IMR-90 (cell line): ENCODE measurements around the gene MACROD1. TPM values are rescaled to one million over a fixed set of nuclear protein-coding genes. Genes with fewer than 3 reads are reported as not detected.

Experiments used
- ATAC-seq: fragments of 200-7000 bp; cut with Tn5 transposase; 2 replicates; pipeline ENCODE4 v1.9.1; 2020; ENCODE audit warnings: low read depth, mild to moderate bottlenecking, moderate library complexity
- BruUV-seq: library from RNA; stranded (reverse); fragments of 400-500 nt; replicated peaks from 2 replicates; lab custom pipeline; 2021; lab: Mats Ljungman, UMichigan
- CTCF ChIA-PET: fragments of 300-600 bp; formaldehyde crosslinking; extraction: SDS; loops from one replicate; lab custom pipeline; 2021; ENCODE audit warnings: antibody characterized with exemption; lab: Yijun Ruan, JAX
- POLR2A ChIA-PET: fragments of 300-600 bp; sonication (Branson Sonifier 250); formaldehyde crosslinking; loops from one replicate; lab custom pipeline; 2022; ENCODE audit warnings: antibody characterized with exemption; ENCODE audit not compliant: unreplicated experiment; lab: Charles Lee
- DNase-seq: peaks from one replicate; pipeline ENCODE4 v3.0.0; 2013
- H2AFZ ChIP-seq: replicated peaks from 2 replicates; pipeline ENCODE3; 2013; ENCODE audit warnings: low read length, mild to moderate bottlenecking; ENCODE audit not compliant: poor library complexity
- H2AK5ac ChIP-seq: 2 replicates; pipeline ENCODE4 v1.6.1; 2013; ENCODE audit warnings: low read depth, low read length, inconsistent platforms
- H2AK9ac ChIP-seq: replicated peaks from 2 replicates; pipeline ENCODE3; 2013; ENCODE audit warnings: mild to moderate bottlenecking, low read depth, low read length, moderate library complexity; ENCODE audit not compliant: poor library complexity
- H2BK120ac ChIP-seq: 2 replicates; pipeline ENCODE4 v1.6.1; 2013; ENCODE audit warnings: low read depth, low read length, inconsistent platforms
- H2BK15ac ChIP-seq: 3 replicates; pipeline ENCODE4 v1.6.1; 2013; ENCODE audit warnings: low read depth, low read length, inconsistent platforms
- H2BK20ac ChIP-seq: 2 replicates; pipeline ENCODE4 v1.6.1; 2013; ENCODE audit warnings: low read depth, mild to moderate bottlenecking, inconsistent platforms, low read length, moderate library complexity
- H2BK5ac ChIP-seq: 2 replicates; pipeline ENCODE4 v1.6.1; 2013; ENCODE audit warnings: mild to moderate bottlenecking, low read depth, low read length, inconsistent platforms; ENCODE audit not compliant: poor library complexity, severe bottlenecking
- H3K14ac ChIP-seq: replicated peaks from 2 replicates; pipeline ENCODE4 v1.6.1; 2013; ENCODE audit warnings: low read depth, low read length, inconsistent platforms
- H3K18ac ChIP-seq: 2 replicates; pipeline ENCODE4 v1.6.1; 2013; ENCODE audit warnings: low read depth, low read length, control low read depth
- H3K23ac ChIP-seq: 2 replicates; pipeline ENCODE4 v1.6.1; 2013; ENCODE audit warnings: low read depth, low read length, inconsistent platforms
- H3K27ac ChIP-seq: 2 replicates; pipeline ENCODE4 v1.5.1; 2013; ENCODE audit warnings: mild to moderate bottlenecking, control low read depth, low read length; ENCODE audit not compliant: insufficient read depth
- H3K27me3 ChIP-seq: 2 replicates; pipeline ENCODE4 v1.6.1; 2013; ENCODE audit warnings: low read length; ENCODE audit not compliant: control insufficient read depth, insufficient read depth
- H3K36me3 ChIP-seq: 2 replicates; pipeline ENCODE4 v1.6.1; 2013; ENCODE audit warnings: low read length, mixed read lengths; ENCODE audit not compliant: control insufficient read depth, insufficient read depth
- H3K4ac ChIP-seq: 2 replicates; pipeline ENCODE4 v1.6.1; 2013; ENCODE audit warnings: low read depth, low read length, inconsistent platforms
- H3K4me1 ChIP-seq: 2 replicates; pipeline ENCODE4 v1.6.1; 2013; ENCODE audit warnings: low read length, mixed read lengths; ENCODE audit not compliant: control insufficient read depth, insufficient read depth
- H3K4me2 ChIP-seq: 2 replicates; pipeline ENCODE4 v1.6.1; 2013; ENCODE audit warnings: low read depth, mild to moderate bottlenecking, control low read depth, low read length, moderate library complexity
- H3K4me3 ChIP-seq: 2 replicates; pipeline ENCODE4 v1.5.1; 2013; ENCODE audit warnings: low read depth, mild to moderate bottlenecking, control low read depth, low read length, moderate library complexity; ENCODE audit not compliant: insufficient read depth
- H3K56ac ChIP-seq: 2 replicates; pipeline ENCODE4 v1.6.1; 2013; ENCODE audit warnings: low read length, inconsistent platforms; ENCODE audit not compliant: insufficient read depth; ENCODE audit errors: extremely low read depth
- H3K79me1 ChIP-seq, 2 experiments: 2 replicates each; pipeline ENCODE4 v1.6.1; 2013; ENCODE audit warnings: low read length in 2 of 2, inconsistent platforms in 1 of 2, low read depth in 1 of 2
- H3K9ac ChIP-seq: 2 replicates; pipeline ENCODE4 v1.6.1; 2013; ENCODE audit warnings: low read depth, low read length, control low read depth
- H3K9me1 ChIP-seq: 2 replicates; pipeline ENCODE4 v1.6.1; 2013; ENCODE audit warnings: low read length, inconsistent platforms; ENCODE audit not compliant: insufficient read depth
- H3K9me3 ChIP-seq: 2 replicates; pipeline ENCODE4 v1.6.1; 2013; ENCODE audit warnings: low read length; ENCODE audit not compliant: control insufficient read depth, insufficient read depth
- H4K20me1 ChIP-seq: 2 replicates; pipeline ENCODE4 v1.6.1; 2013; ENCODE audit warnings: low read length, inconsistent platforms; ENCODE audit not compliant: insufficient read depth
- H4K5ac ChIP-seq: 2 replicates; pipeline ENCODE4 v1.6.1; 2013; ENCODE audit warnings: mild to moderate bottlenecking, low read depth, low read length, control low read depth
- H4K8ac ChIP-seq, 2 experiments: 2 replicates each; pipeline ENCODE4 v1.6.1; 2013; ENCODE audit warnings: low read depth in 2 of 2, low read length in 2 of 2, control low read depth in 1 of 2, inconsistent platforms in 1 of 2
- H4K91ac ChIP-seq: 2 replicates; pipeline ENCODE4 v1.6.1; 2013; ENCODE audit warnings: low read depth, low read length, inconsistent platforms; ENCODE audit not compliant: insufficient read depth
- CHD1 ChIP-seq: IDR thresholded peaks from 2 replicates; pipeline ENCODE4 v1.6.1; 2012; ENCODE audit warnings: low read depth, low read length, improper control_type of control experiment
- ELK1 ChIP-seq: fragments of 150-350 bp; IDR thresholded peaks from 2 replicates; pipeline ENCODE4 v1.6.1; 2016; ENCODE audit warnings: low read depth, mild to moderate bottlenecking, low read length, moderate library complexity, borderline replicate concordance
- FOS ChIP-seq: fragments of 150-350 bp; IDR thresholded peaks from 2 replicates; pipeline ENCODE4 v1.6.1; 2016; ENCODE audit warnings: low read depth, low read length
- MAFK ChIP-seq: IDR thresholded peaks from 2 replicates; pipeline ENCODE4 v1.6.1; 2012; ENCODE audit warnings: low read depth, low read length, improper control_type of control experiment
- MAZ ChIP-seq: IDR thresholded peaks from 2 replicates; pipeline ENCODE4 v1.6.1; 2012; ENCODE audit warnings: low read depth, mild to moderate bottlenecking, low read length, improper control_type of control experiment, moderate library complexity, borderline replicate concordance
- MXI1 ChIP-seq: IDR thresholded peaks from 2 replicates; pipeline ENCODE4 v1.6.1; 2012; ENCODE audit warnings: low read depth, mild to moderate bottlenecking, low read length, moderate library complexity, borderline replicate concordance
- NFE2L2 ChIP-seq: fragments of 150-350 bp; IDR thresholded peaks from 2 replicates; pipeline ENCODE4 v1.6.1; 2016; ENCODE audit warnings: low read depth, mild to moderate bottlenecking, low read length
- POLR2A ChIP-seq: IDR thresholded peaks from 2 replicates; pipeline ENCODE4 v1.6.1; 2012; ENCODE audit warnings: mild to moderate bottlenecking, low read depth, low read length
- RAD21 ChIP-seq: IDR thresholded peaks from 2 replicates; pipeline ENCODE4 v1.6.1; 2012; ENCODE audit warnings: low read length, improper control_type of control experiment
- RCOR1 ChIP-seq: IDR thresholded peaks from 2 replicates; pipeline ENCODE4 v1.6.1; 2012; ENCODE audit warnings: mild to moderate bottlenecking, low read length, improper control_type of control experiment; ENCODE audit not compliant: insufficient replicate concordance
- RFX5 ChIP-seq: IDR thresholded peaks from 2 replicates; pipeline ENCODE4 v1.8.0; 2012; ENCODE audit warnings: low read depth, mild to moderate bottlenecking, low read length, moderate library complexity
- SMC3 ChIP-seq: fragments of 150-350 bp; IDR thresholded peaks from 2 replicates; pipeline ENCODE4 v1.6.1; 2016; ENCODE audit warnings: low read depth, mild to moderate bottlenecking, antibody characterized with exemption, low read length, moderate library complexity
- WGBS, 2 experiments: methylation state at CpG; one replicate each; pipeline versions ENCODE4 v1.1.5 to v1.1.7; 2013; ENCODE audit warnings: missing lambda C conversion rate in 2 of 2; ENCODE audit not compliant: insufficient read length in 1 of 2; ENCODE audit errors: extremely low coverage in 2 of 2; 5-methylcytosine and 5-hydroxymethylcytosine counted together
- dilution Hi-C: fragments of 300-500 bp; cut with HindIII; formaldehyde crosslinking; loops from one replicate; pipeline ENCODE4 v1.14.3; 2018; ENCODE audit warnings: low sequenced_read_pairs; ENCODE audit not compliant: unreplicated experiment
- in situ Hi-C: fragments of 300-500 bp; cut with MboI; formaldehyde crosslinking; loops from 3 replicates; pipeline ENCODE4 v1.14.3; 2019; ENCODE audit warnings: low sequenced_read_pairs, inconsistent platforms, mixed read lengths
- intact Hi-C: fragments of 100-400 bp; cut with micrococcal nuclease; formaldehyde crosslinking; loops from 2 replicates; pipeline ENCODE4 v1.10.0; 2022
- polyA plus RNA-seq, 3 experiments: library from polyadenylated mRNA; depleted of rRNA; stranded (reverse); fragments of >200 nt; gene quantifications; 2 replicates each; pipeline ENCODE4 v1.2.3, GENCODE V29; 2012; ENCODE audit warnings: low replicate concordance in 1 of 3
- total RNA-seq: library from RNA; depleted of rRNA; stranded (reverse); fragments of >200 nt; gene quantifications from 2 replicates; pipeline ENCODE4 v1.2.3, GENCODE V29; 2012

Gene MACROD1
- total and polyA plus RNA-seq, 2 of the 4 experiments (the other 2 are of a cell fraction) = 2.5 to 9.3 TPM

GRCh38 chr11:64069401-64070313 is 96.3 kb downstream of the MACROD1 start (continued):
- no peak for TF ChIP-seq ELK1

GRCh38 chr11:64068705-64069400 is 97.1 kb downstream of the MACROD1 start:
- 80% methylated on average over 2 of the region's 20 CpGs; no CpG with 5 or more reads in 1 of the 2 experiments for WGBS, 2 experiments
- Histone ChIP-seq H3K9me1 (no peaks in the 10 kb centered on the region), H3K79me1 (no peaks in the 10 kb centered on the region), H3K14ac (no peak overlapping the region), H2AK9ac (no peak overlapping the region), H3K27ac (no peak overlapping the region), H2BK120ac (no peak overlapping the region), H3K23ac (no peak overlapping the region), H4K8ac (no peak overlapping the region), H3K4ac (no peak overlapping the region), H3K4me3 (no peak overlapping the region), H2BK20ac (no peak overlapping the region), H3K36me3 (no peaks in the 10 kb centered on the region), H3K56ac (no peak overlapping the region), H3K18ac (no peak overlapping the region), H3K4me2 (no peak overlapping the region), H4K5ac (no peak overlapping the region), H2AK5ac (no peak overlapping the region), H2AFZ (no peak overlapping the region), H3K4me1 (no peaks in the 10 kb centered on the region), H4K91ac (no peak overlapping the region), H3K9me3 (no peaks in the 10 kb centered on the region), H2BK5ac (no peak overlapping the region), H2BK15ac (no peak overlapping the region), H4K20me1 (peaks cover 3% of the 10 kb centered on the region), H3K9ac (no peak overlapping the region), H3K27me3 (peaks cover 5% of the 10 kb centered on the region; the same call in 1 of the 2 replicates)
- DNase-seq (no peak), ATAC-seq (no peak)
- in situ Hi-C loops (no loop called here), intact Hi-C loops (no loop called here), dilution Hi-C loops (no loop called here)
- CTCF ChIA-PET = interaction anchor here (0.6 kb wide), 1 partner anchor 19 kb away, joined by 6 read pairs; no protein-coding TSS in a partner anchor
- POLR2A ChIA-PET = no interaction called here
- BruUV-seq = no TSS peak
- TF ChIP-seq ELK1 = no peak
- TF ChIP-seq FOS = no peak
- TF ChIP-seq RFX5 = no peak
- no peak for TF ChIP-seq MXI1
- no peak for TF ChIP-seq POLR2A
- TF ChIP-seq CHD1 = no peak
- no peak for TF ChIP-seq MAZ
- TF ChIP-seq NFE2L2 = no peak
- TF ChIP-seq MAFK = no peak
- TF ChIP-seq SMC3 = no peak
- TF ChIP-seq RAD21 = no peak
- no peak for TF ChIP-seq RCOR1
